Stimulated activated CD8-positive, alpha-beta memory T cell treated with anti-CD3 and anti-CD28 coated beads, Interleukin-15, amount 100 ng/mL, for 1 hour (primary cell): ENCODE measurements around the gene C1QTNF4.
"Not testable (repeated sequence)": the region's sequence is repeated elsewhere in the genome, so short reads cannot be mapped to it uniquely, and the experiment has no call there.

Experiments
- DNase-seq: peaks from one replicate; pipeline ENCODE4 v3.0.0-alpha.2; 2020; ENCODE audit warnings: low read depth

Gene C1QTNF4

GRCh38 chr11:47565340-47566148 lies 28.7 kb downstream of the C1QTNF4 start, which contains the start of gene PTPMT1:
PTPMT1 (plus strand) TSS chr11:47565599; CDS start chr11:47565623, 24 bp downstream.
- DNase-seq = no peak

DNA sequence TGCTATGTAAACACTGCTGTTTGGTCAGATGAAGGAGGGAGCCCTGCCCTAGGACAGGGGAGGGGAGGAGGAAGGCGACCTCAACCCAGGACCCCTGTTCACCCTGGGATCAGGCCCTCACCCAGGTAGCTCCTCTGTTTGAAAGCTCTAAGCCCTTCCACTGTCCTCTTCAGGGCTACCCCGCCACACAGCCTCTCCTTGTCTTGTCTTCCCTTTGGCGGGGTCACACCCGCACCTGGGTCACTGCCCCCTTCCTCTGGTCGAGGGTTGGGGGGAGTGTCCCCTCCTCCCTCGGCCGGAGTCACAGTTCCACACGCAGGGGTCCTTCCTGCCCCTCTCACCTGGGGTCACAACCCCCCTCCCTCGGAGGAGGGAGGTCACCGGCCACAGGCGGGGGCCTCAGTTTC lies 29.3 kb downstream of the C1QTNF4 start:
- DNase-seq = no peak

DNA sequence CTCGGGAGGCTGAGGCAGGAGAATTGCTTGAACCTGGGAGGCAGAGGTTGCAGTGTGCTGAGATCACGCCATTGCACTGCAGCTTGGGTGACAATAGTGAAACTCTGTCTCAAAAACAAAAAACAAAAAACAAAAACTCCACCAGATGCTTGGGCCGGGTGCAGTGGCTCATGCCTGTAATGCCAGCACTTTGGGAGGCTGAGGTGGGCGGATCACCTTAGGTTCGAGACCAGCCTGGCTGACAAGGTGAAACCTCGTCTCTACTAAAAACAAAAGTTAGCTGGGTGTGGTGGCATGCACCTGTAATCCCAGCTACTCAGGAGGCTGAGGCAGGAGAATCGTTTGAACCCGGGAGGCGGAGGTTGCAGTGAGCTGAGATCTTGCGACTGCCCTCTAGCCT lies 29.8 kb downstream of the C1QTNF4 start:
- not testable (repeated sequence) for DNase-seq

GRCh38 chr11:47562393-47562792 lies 31.8 kb downstream of the C1QTNF4 start:
- not testable (repeated sequence) for DNase-seq

DNA sequence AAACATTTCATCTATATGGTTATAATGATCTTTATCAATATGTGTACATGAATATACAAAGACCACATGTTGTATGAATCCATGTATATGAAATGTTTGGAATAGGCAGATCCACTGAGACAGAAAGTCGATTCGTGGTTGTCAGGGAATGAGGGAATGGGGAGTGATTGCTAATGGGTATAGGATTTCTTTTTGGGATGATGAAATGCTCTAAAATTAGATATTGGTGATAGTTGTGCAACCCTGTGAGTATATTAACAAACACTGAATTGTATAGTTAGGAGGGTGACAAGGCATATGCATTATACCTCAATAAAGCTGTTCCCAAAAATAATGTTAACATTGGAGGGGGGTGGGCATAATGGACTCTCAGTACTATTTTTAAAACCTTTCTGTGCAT lies 33.8 kb downstream of the C1QTNF4 start:
- no peak for DNase-seq

DNA sequence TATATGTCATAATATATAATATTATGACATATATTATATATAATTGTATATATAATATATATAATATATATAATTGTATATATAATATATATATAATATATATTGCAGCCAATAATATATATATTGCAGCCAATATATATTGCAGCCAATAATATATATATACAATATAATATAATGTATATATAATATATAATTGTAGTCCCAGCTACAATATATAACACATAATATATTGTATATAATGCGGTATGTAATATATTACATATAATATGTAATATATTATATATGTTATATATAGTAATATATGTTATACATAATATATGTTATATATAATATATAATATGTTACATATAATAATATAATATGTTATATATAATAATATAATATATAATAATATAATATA lies 35.5 kb downstream of the C1QTNF4 start:
- DNase-seq = no peak

- DNase-seq = not testable (repeated sequence)
Measured at GRCh38 chr11:47557004-47557403, 37.2 kb downstream of the C1QTNF4 start.

GRCh38 chr11:47553406-47553743 lies 40.8 kb downstream of the C1QTNF4 start:
- no peak for DNase-seq

- peak; percentile 79 for DNase-seq
Measured at GRCh38 chr11:47552566-47553405, 41.4 kb downstream of the C1QTNF4 start, which contains the start of gene CELF1. CELF1 (minus strand) TSS chr11:47553132; CDS start chr11:47499523, 53,609 bp downstream.

DNA sequence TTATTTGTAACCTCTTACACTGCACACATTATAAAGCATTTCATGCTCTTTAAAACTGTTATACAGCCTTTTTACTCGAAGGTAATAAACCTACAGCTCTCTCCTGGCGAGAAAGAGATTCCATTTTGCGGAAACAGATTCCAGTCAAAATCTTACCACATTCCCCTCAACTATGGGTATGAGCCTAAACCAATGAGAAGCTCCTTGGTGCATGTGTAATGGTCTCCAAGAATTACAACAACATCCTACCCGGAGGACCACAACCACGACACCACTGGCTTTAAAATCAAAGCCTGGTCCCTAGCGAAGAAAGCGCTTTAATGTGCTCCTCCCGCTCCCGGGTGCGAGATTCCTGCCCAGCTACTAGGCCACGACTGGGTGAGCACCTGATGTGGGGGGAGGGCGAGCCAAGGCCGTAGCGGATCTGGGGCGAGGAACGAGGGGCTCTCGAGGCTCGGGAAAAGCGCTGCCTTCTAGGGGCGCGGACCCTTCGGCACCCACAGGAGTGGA lies 42.1 kb downstream of the C1QTNF4 start:
- DNase-seq = no peak

- no peak for DNase-seq
Measured at GRCh38 chr11:47551086-47551485, 43.1 kb downstream of the C1QTNF4 start.

- DNase-seq = no peak
Measured at GRCh38 chr11:47550288-47551047, 43.7 kb downstream of the C1QTNF4 start.

DNA sequence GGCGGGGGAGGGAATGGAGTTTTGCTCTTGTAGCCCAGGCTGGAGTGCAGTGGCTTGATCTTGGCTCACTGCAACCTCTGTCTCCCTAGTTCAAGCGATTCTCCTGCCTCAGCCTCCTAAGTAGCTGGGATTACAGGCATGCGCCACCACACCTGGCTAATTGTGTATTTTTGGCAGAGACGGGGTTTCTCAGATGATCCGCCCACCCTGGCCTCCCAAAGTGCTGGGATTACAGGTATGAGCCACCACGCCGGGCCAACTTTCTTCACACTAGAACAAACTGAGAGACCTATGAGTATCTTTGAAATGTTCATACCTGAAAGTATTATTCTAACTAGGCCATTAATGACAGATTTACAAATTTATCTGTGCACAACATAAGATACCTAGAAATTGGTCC lies 47.9 kb downstream of the C1QTNF4 start:
- DNase-seq = not testable (repeated sequence)

DNA sequence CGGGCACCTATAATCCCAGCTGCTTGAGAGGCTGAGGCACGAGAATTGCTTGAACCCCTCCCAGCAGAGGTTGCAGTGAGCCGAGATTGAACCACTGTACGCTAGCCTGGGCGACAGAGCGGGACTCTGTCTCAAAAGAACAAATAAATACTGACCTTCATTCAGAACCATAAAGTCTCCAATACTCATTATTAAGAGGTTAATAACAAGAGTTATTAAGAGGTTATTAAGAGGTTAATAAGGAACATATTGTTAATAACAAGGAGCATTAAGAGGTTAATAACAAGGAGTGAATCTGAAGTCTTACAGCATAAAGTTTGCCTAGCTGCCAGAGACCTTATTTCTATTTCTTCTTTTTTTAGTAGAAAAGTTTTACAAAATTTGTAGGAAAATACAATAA lies 48.9 kb downstream of the C1QTNF4 start:
- no peak for DNase-seq

DNA sequence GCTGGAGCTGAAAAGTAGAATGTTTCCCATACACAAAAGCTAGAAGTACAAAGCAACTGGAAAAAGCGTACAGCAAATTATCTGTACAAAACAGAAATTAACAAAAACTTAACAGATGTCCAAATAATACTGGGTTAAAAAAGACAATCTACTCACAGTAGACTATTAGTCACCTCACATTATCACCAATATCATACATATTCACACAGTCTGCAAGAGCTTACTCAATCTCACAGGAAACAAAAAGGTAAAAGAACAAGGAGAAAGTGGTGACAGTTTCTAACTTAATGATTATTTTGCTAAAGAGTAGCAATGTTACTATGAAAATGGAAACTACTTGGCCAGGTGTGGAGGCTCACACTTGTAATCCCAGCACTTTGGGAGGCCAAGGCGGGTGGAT lies 53.1 kb downstream of the C1QTNF4 start:
- no peak for DNase-seq

- no peak for DNase-seq
Measured at GRCh38 chr11:47539681-47540039, 54.6 kb downstream of the C1QTNF4 start.
